ENCODE data around the gene PDE9A.

Gene PDE9A

GRCh38 chr21:42685954-42686500 is 32.6 kb downstream of the PDE9A start:
- H3K4me3 Mint-ChIP-seq, result no peak overlapping the region
- peaks cover 2% of the 10 kb centered on the region for H3K36me3 Mint-ChIP-seq (ENCODE audit: insufficient read depth)
- no peak for DNase-seq (ENCODE audit: low spot score in 2 of 2)
- H3K27me3 Mint-ChIP-seq, result peaks cover 3% of the 10 kb centered on the region
- H3K4me1 Mint-ChIP-seq, result peaks cover 22% of the 10 kb centered on the region
- H3K27ac Mint-ChIP-seq (ENCODE audit: low read depth), result no peak overlapping the region
- no peak for ATAC-seq (replicated peaks; ENCODE audit: extremely low read depth, poor library complexity, severe bottlenecking)
- no peaks in the 10 kb centered on the region for H3K9me3 Mint-ChIP-seq

GRCh38 chr21:42687796-42688195 is 34.4 kb downstream of the PDE9A start:
- H3K4me3 Mint-ChIP-seq, result no peak overlapping the region
- ATAC-seq (replicated peaks; ENCODE audit: extremely low read depth, poor library complexity, severe bottlenecking), result no peak
- DNase-seq (ENCODE audit: low spot score in 2 of 2), result no peak
- no peak overlapping the region for H3K27ac Mint-ChIP-seq (ENCODE audit: low read depth)
- H3K27me3 Mint-ChIP-seq, result no peaks in the 10 kb centered on the region
- H3K4me1 Mint-ChIP-seq, result peaks cover 13% of the 10 kb centered on the region
- peaks cover 2% of the 10 kb centered on the region for H3K36me3 Mint-ChIP-seq (ENCODE audit: insufficient read depth)
- H3K9me3 Mint-ChIP-seq, result no peaks in the 10 kb centered on the region

- Mint-ChIP-seq H3K27me3 (no peaks in the 10 kb centered on the region), H3K36me3 (ENCODE audit: insufficient read depth) (peaks cover 2% of the 10 kb centered on the region), H3K4me3 (no peak overlapping the region), H3K27ac (ENCODE audit: low read depth) (no peak overlapping the region), H3K9me3 (no peaks in the 10 kb centered on the region), H3K4me1 (peaks cover 13% of the 10 kb centered on the region)
- ATAC-seq (replicated peaks; ENCODE audit: extremely low read depth, poor library complexity, severe bottlenecking), result no peak
- DNase-seq (ENCODE audit: low spot score in 2 of 2), result no peak
Measured at GRCh38 chr21:42688226-42688840, 34.9 kb downstream of the PDE9A start.

GRCh38 chr21:42688841-42689371 is 35.5 kb downstream of the PDE9A start:
- H3K27ac Mint-ChIP-seq (ENCODE audit: low read depth), result no peak overlapping the region
- H3K4me1 Mint-ChIP-seq, result peaks cover 7% of the 10 kb centered on the region
- no peaks in the 10 kb centered on the region for H3K9me3 Mint-ChIP-seq
- ATAC-seq (replicated peaks; ENCODE audit: extremely low read depth, poor library complexity, severe bottlenecking) (no peak), DNase-seq (ENCODE audit: low spot score in 2 of 2) (no peak)
- H3K4me3 Mint-ChIP-seq, result no peak overlapping the region
- H3K27me3 Mint-ChIP-seq, result no peaks in the 10 kb centered on the region
- H3K36me3 Mint-ChIP-seq (ENCODE audit: insufficient read depth), result no peaks in the 10 kb centered on the region

- DNase-seq (ENCODE audit: low spot score in 2 of 2) (no peak), ATAC-seq (replicated peaks; ENCODE audit: extremely low read depth, poor library complexity, severe bottlenecking) (no peak)
- Mint-ChIP-seq H3K4me1 (no peaks in the 10 kb centered on the region), H3K27ac (ENCODE audit: low read depth) (no peak overlapping the region), H3K27me3 (no peaks in the 10 kb centered on the region), H3K4me3 (no peak overlapping the region), H3K9me3 (no peaks in the 10 kb centered on the region), H3K36me3 (ENCODE audit: insufficient read depth) (no peaks in the 10 kb centered on the region)
Measured at GRCh38 chr21:42690586-42690985, 37.2 kb downstream of the PDE9A start.

GRCh38 chr21:42691901-42692559 is 38.6 kb downstream of the PDE9A start:
- DNase-seq (ENCODE audit: low spot score in 2 of 2) (no peak), ATAC-seq (replicated peaks; ENCODE audit: extremely low read depth, poor library complexity, severe bottlenecking) (no peak)
- no peak overlapping the region for H3K4me3 Mint-ChIP-seq
- H3K9me3 Mint-ChIP-seq, result no peaks in the 10 kb centered on the region
- H3K36me3 Mint-ChIP-seq (ENCODE audit: insufficient read depth), result no peaks in the 10 kb centered on the region
- H3K27ac Mint-ChIP-seq (ENCODE audit: low read depth), result no peak overlapping the region
- H3K27me3 Mint-ChIP-seq, result no peaks in the 10 kb centered on the region
- no peaks in the 10 kb centered on the region for H3K4me1 Mint-ChIP-seq

- H3K27ac Mint-ChIP-seq (ENCODE audit: low read depth), result no peak overlapping the region
- H3K4me1 Mint-ChIP-seq, result no peaks in the 10 kb centered on the region
- DNase-seq (ENCODE audit: low spot score in 2 of 2) (no peak), ATAC-seq (replicated peaks; ENCODE audit: extremely low read depth, poor library complexity, severe bottlenecking) (no peak)
- no peak overlapping the region for H3K4me3 Mint-ChIP-seq
- no peaks in the 10 kb centered on the region for H3K9me3 Mint-ChIP-seq
- H3K36me3 Mint-ChIP-seq (ENCODE audit: insufficient read depth), result no peaks in the 10 kb centered on the region
- no peaks in the 10 kb centered on the region for H3K27me3 Mint-ChIP-seq
Measured at GRCh38 chr21:42692688-42693087, 39.3 kb downstream of the PDE9A start.

- no peak overlapping the region for H3K27ac Mint-ChIP-seq (ENCODE audit: low read depth)
- DNase-seq (ENCODE audit: low spot score in 2 of 2) (no peak), ATAC-seq (replicated peaks; ENCODE audit: extremely low read depth, poor library complexity, severe bottlenecking) (no peak)
- H3K27me3 Mint-ChIP-seq, result no peaks in the 10 kb centered on the region
- no peaks in the 10 kb centered on the region for H3K36me3 Mint-ChIP-seq (ENCODE audit: insufficient read depth)
- no peak overlapping the region for H3K4me3 Mint-ChIP-seq
- H3K9me3 Mint-ChIP-seq, result no peaks in the 10 kb centered on the region
- no peaks in the 10 kb centered on the region for H3K4me1 Mint-ChIP-seq
Measured at GRCh38 chr21:42694751-42695696, 41.6 kb downstream of the PDE9A start.

- no peaks in the 10 kb centered on the region for H3K36me3 Mint-ChIP-seq (ENCODE audit: insufficient read depth)
Measured at GRCh38 chr21:42695697-42696380, 42.4 kb downstream of the PDE9A start.

GRCh38 chr21:42696501-42697040 is 43.1 kb downstream of the PDE9A start:
- no peak for ATAC-seq (replicated peaks; ENCODE audit: extremely low read depth, poor library complexity, severe bottlenecking)
- H3K27ac Mint-ChIP-seq (ENCODE audit: low read depth), result no peak overlapping the region
- no peak overlapping the region for H3K4me3 Mint-ChIP-seq
- no peaks in the 10 kb centered on the region for H3K4me1 Mint-ChIP-seq
- no peak for DNase-seq (ENCODE audit: low spot score in 2 of 2)
- peaks cover 4% of the 10 kb centered on the region for H3K27me3 Mint-ChIP-seq
- H3K9me3 Mint-ChIP-seq, result no peaks in the 10 kb centered on the region
- no peaks in the 10 kb centered on the region for H3K36me3 Mint-ChIP-seq (ENCODE audit: insufficient read depth)

More at GRCh38 chr21:42695697-42696380, 42.4 kb downstream of the PDE9A start:
- H3K27me3 Mint-ChIP-seq, result no peaks in the 10 kb centered on the region
- DNase-seq (ENCODE audit: low spot score in 2 of 2) (no peak), ATAC-seq (replicated peaks; ENCODE audit: extremely low read depth, poor library complexity, severe bottlenecking) (no peak)
- H3K9me3 Mint-ChIP-seq, result no peaks in the 10 kb centered on the region
- H3K27ac Mint-ChIP-seq (ENCODE audit: low read depth), result no peak overlapping the region
- no peaks in the 10 kb centered on the region for H3K4me1 Mint-ChIP-seq
- no peak overlapping the region for H3K4me3 Mint-ChIP-seq

- Mint-ChIP-seq H3K36me3 (ENCODE audit: insufficient read depth) (no peaks in the 10 kb centered on the region), H3K27ac (ENCODE audit: low read depth) (no peak overlapping the region), H3K4me1 (no peaks in the 10 kb centered on the region), H3K4me3 (no peak overlapping the region), H3K9me3 (no peaks in the 10 kb centered on the region), H3K27me3 (peaks cover 25% of the 10 kb centered on the region)
- ATAC-seq (replicated peaks; ENCODE audit: extremely low read depth, poor library complexity, severe bottlenecking) (no peak), DNase-seq (ENCODE audit: low spot score in 2 of 2) (no peak)
Measured at GRCh38 chr21:42698733-42699132, 45.3 kb downstream of the PDE9A start.

- Mint-ChIP-seq H3K4me3 (no peak overlapping the region), H3K27ac (ENCODE audit: low read depth) (no peak overlapping the region), H3K4me1 (no peaks in the 10 kb centered on the region), H3K9me3 (no peaks in the 10 kb centered on the region), H3K27me3 (peaks cover 30% of the 10 kb centered on the region), H3K36me3 (ENCODE audit: insufficient read depth) (no peaks in the 10 kb centered on the region)
- DNase-seq (ENCODE audit: low spot score in 2 of 2) (no peak), ATAC-seq (replicated peaks; ENCODE audit: extremely low read depth, poor library complexity, severe bottlenecking) (no peak)
Measured at GRCh38 chr21:42699196-42699595, 45.8 kb downstream of the PDE9A start.
